ENCODE measurements around the gene POLR2E. TPM values are rescaled to one million over a fixed set of nuclear protein-coding genes. Genes with fewer than 3 reads are reported as not detected.

Gene POLR2E
- polyA plus RNA-seq, 3 donors = 162 to 168 (median 165) TPM

DNA sequence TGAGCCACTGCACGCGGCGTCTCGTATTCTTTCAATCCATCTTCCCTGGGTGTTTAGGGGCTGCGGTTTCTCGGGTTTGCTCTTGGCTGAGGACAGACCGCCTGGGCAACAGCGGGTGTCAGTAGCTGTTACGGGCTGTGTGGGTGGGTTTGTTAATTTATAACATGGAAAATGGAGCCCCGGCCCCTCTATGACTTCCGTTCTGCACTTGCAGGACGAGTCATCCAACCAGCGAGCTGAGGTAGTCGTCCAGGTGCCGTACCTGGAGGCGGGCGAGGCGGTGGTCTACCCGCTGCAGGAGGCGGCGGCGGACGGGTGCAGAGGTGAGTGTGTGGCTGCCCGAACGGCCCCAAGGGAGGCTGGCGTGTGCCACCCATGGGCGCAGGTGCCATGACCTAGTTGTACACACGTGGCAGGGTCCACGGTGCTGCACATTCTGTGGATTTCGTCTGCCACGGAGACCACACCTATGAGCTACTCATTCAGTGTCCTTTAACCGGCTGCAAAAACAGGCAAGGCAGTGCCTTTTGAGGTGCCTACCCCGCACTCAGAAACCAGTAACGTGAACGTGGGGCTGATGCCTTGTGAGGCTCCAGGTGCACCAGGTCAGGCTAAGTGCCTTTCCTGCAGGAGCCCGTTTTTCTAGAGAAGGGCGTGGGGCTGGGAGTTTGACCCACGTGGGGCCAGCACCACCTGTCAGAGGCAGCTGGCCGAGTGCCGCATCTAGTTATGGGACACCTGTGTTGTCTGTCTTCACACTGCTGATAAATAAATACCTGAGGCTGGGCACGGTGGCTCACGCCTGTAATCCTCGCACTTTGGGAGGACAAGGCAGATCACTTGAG lies 10.9 kb downstream of the POLR2E start:
- no peak for DNase-seq

DNA sequence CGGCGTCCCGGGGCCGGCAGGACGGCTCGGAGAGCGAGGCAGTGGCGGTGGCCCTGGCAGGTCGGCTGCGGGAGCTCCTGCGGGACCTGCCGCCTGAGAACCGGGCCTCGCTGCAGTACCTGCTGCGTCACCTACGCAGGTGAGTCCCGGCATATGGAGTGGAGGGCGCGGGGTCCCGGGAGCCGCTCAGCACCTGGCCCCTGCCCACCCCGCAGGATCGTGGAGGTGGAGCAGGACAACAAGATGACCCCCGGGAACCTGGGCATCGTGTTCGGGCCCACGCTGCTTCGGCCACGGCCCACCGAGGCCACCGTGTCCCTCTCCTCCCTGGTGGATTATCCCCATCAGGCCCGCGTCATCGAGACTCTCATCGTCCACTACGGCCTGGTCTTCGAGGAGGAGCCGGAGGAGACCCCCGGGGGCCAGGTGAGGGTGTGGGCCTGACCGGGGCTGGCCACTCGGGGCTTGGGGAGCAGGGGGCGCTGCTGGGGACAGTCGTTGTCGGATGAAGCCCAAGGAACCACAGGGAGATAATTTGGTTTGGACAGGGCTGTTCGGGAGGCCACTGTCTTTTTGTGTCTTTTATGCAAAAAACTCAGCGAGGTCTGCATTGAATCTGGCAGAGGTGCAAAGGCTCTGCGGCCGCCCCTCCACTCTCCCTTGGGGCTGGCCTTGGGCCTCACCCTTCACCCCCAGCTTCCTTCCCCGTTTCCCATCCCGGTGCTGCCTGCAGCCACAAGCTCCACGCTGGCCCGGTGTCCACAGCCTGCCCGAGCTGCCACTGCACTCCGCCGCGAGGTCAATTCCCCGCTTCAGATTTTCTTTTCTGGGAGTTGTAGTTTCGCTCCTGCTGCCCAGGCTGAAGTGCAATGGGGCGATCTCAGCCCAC lies 12.0 kb downstream of the POLR2E start:
- DNase-seq = no peak

GRCh38 chr19:1082165-1082927 lies 12.8 kb downstream of the POLR2E start:
- DNase-seq = peak; percentile 52

DNA sequence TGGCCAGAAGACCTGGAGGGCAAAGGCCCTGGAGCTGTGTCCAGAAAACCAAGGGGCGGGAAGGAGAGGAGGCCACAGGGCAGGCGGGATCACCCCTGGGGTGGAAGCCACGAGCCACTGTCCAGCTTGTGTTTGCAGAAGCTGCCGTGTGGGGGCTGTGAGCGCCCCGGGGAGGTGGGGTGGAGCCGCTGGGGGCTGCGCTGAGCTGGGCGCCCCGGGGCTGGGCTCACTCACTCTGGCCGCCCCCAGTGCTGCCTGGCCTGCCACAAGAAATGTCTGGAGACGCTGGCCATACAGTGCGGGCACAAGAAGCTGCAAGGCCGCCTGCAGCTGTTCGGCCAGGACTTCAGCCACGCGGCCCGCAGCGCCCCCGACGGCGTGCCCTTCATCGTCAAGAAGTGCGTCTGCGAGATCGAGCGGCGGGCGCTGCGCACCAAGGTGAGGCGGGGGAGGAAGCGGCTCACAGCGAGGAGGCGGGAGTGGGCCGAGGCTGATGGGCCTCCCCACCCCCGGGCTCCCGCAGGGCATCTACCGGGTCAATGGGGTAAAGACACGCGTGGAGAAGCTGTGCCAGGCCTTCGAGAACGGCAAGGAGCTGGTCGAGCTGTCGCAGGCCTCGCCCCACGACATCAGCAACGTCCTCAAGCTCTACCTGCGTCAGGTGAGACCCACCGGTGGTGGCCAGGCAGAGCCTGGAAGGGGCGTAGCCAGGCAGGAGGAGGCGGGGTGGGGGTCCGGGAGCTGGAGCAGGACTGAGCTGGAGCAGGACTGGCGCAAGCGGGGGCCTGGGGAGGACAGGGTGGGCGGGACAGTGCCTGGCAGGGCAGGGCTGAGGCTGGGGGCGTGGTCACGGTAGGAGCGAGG lies 13.6 kb downstream of the POLR2E start:
- DNase-seq = no peak

DNA sequence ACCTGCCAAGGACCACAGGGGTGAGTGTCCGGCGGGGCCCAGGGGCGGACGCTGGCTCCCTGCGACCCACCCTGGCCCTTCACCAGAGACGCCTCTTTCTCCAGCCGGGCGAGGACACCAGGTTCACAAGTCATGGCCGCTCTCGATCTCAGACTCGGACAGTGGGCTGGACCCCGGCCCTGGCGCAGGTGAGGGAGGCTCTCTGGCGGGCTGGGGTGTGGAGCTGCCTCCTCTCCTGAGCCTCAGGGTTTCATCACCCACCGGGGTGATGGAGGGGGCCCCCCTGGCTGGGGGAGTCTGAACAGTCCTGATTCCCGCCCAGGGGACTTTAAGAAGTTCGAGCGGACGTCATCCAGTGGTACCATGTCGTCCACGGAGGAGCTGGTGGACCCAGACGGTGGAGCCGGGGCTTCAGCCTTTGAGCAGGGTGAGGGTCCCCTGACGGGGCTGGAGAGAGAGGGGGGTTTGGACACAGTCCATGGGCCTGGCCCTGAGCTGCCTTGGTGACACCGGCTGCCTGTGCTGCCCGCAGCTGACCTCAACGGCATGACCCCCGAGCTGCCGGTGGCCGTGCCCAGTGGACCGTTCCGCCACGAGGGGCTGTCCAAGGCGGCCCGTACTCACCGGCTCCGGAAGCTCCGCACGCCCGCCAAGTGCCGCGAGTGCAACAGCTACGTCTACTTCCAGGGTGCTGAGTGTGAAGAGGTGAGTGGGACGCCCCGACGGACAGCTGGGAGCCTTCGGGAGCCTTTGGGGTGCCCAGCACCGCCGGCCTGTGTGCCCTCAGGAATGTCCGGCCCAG lies 14.6 kb downstream of the POLR2E start:
- no peak for DNase-seq

- no peak for DNase-seq
Observed at GRCh38 chr19:1079566-1080111, 15.5 kb downstream of the POLR2E start.

- no peak for DNase-seq
Observed at GRCh38 chr19:1076951-1077350, 18.2 kb downstream of the POLR2E start.

DNA sequence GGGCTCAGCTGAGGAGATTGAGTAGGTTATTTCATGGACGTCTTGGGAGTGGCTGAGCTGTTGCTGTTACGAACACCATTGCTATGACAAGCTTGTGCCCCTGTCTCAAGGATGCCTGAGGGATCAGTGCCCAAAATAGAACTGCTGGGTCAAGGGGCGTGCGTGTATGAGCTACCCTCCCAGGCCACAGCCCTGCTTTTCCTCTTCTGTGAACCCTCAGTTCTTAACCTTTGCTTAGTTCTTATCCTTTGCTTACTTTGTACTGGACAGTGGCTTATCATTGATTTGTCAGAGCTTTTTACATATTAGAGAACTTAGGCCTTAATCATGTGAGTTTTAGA lies 19.2 kb downstream of the POLR2E start:
- DNase-seq = no peak

DNA sequence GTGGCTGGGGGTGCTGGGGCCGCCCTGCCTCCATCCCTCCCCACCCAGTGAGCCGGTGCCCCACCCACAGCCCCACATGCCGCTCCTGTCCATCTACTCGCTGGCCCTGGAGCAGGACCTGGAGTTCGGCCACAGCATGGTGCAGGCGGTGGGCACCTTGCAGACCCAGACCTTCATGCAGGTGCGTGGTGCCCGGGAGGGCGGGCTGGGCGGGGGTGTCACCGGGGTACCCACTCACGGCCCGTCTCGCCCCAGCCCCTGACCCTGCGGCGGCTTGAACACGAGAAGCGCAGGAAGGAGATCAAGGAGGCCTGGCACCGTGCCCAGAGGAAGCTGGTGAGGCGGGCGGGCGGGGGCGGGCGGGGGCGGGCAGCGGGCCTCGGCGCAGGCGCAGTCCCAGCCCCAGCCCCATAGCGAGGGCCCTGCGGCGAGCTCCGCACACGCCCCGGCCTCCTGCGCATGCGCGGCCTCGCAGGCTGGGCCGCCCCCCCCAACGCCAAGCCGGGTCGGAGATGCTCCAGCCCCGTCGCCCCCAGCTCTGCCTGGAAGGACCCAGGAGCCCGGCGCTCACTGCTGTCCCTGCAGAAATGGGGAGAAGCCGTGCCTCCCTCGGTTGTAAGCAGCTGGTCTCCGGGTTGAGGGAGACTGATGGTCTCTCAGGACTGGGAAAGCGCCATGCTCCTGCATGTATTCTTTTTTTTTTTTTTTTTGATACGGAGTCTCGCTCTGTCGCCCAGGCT lies 20.5 kb downstream of the POLR2E start:
- no peak for DNase-seq

- no peak for DNase-seq
Observed at GRCh38 chr19:1073956-1074517, 21.1 kb downstream of the POLR2E start.

GRCh38 chr19:1073063-1073955 lies 21.9 kb downstream of the POLR2E start:
- no peak for DNase-seq

DNA sequence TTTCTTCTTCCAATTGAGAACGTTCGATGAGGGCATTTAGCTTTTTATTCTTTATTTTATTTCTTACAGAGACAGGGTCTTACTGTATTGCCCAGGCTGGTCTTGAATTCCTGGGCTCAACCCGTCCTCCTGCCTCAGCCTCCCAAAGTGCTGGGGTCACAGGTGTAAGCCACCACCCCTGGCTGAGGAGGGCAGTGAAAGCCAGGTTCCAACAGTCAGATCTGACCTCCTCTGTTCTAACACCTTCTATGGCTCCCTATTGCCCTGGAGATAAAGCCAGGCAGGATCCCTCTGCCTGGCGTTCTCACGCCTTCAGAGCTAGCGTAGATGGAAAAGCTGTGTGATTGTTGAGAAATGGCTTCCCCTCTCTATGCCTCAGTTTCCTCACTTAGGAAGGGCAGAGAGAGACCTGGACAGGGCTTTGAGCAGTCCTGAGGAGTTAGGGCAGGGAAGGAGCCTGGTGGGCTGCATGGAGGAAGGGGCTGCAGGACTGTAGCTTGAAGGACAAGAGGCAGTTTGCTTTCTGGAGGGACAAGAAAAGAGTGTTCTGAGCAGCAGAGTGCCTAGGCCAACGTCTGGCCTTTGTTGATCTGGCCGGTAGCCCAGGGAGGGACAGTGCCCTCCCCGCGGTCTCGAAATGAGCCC lies 22.7 kb downstream of the POLR2E start:
- no peak for DNase-seq

- DNase-seq = no peak
Observed at GRCh38 chr19:1070931-1071791, 24.0 kb downstream of the POLR2E start.

GRCh38 chr19:1070576-1070930 lies 24.6 kb downstream of the POLR2E start:
- no peak for DNase-seq

DNA sequence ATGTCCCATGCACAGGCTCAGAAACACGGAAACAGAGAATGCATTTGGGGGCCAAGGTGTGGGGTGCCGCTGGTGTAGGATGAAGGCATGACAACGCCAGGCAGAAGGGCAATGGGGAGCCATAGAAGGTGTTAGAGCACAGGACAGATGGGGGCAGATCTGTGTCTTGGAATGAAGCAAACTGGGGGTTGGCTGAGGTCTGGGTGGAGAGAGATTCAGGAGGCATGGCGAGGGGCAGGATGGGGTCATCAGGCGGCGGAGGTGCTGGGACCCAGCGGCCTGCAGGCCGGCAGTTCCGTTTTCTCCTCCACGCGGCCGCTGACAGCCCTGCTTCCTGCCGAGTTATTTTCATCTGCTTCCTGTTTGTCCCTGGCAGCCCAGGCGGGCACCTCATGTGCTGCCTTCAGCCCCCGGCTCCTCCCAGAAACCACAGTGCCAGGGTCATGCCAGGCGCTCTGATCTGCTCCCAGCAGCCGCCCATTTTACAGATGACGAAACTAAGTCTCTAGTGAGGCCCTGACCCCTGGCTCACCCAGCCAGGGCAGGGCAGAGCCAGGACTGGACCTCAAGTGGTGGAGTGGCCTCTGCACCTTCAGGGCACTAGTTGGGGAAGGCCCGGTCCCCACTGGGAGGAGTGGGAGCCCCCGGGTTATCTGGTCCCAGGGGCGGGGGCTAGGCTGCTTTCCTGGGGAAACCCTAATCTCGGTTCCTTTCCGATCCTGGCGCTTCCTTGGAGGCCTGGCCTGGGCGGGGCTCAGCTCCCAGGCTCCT lies 26.0 kb downstream of the POLR2E start:
- no peak for DNase-seq
